GM13977 (cell line): ENCODE results near the gene TEX2.
"Not testable (repeated sequence)": the region's sequence is repeated elsewhere in the genome, so short reads cannot be mapped to it uniquely, and the experiment has no call there.

ENCODE experiments used
- DNase-seq: peaks from one replicate; pipeline ENCODE4 v3.0.0; 2012; ENCODE audit warnings: low spot score
- CTCF ChIP-seq: IDR thresholded peaks from 2 replicates; pipeline ENCODE4 v1.5.1; 2012; ENCODE audit warnings: mild to moderate bottlenecking, control low read depth; ENCODE audit not compliant: insufficient read depth; ENCODE audit errors: extremely low read depth, missing control alignments
- in situ Hi-C: fragments of 300-500 bp; cut with MboI; formaldehyde crosslinking; loops from one replicate; pipeline ENCODE4 v1.12.0; 2022; ENCODE audit warnings: low sequenced_read_pairs, low pct_unique_long_range_greater_than_20kb, mixed read lengths, inconsistent platforms; ENCODE audit not compliant: unreplicated experiment

Gene TEX2

DNA sequence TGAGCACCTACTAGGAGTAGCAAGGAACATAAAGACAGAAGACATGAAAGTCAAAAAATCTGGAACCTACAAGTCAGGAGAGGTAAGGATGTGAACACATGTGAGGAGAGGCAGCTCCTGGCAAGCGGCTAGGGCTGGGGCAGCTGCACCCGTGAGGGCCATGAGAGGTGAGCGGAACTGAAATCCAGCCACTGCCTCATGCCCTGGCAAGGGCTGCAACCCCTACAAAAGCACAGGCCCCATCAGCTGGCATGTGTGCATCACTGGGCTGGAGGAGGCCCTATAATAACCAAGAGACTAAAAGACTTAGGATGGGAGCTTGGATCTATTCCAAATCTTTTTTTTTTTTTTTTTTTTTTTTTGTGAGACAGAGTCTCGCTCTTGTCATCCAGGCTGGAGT, 92.8 kb downstream of the TEX2 start:
- in situ Hi-C loops, result no loop called here
- DNase-seq, result no peak
- no peak for TF ChIP-seq CTCF

DNA sequence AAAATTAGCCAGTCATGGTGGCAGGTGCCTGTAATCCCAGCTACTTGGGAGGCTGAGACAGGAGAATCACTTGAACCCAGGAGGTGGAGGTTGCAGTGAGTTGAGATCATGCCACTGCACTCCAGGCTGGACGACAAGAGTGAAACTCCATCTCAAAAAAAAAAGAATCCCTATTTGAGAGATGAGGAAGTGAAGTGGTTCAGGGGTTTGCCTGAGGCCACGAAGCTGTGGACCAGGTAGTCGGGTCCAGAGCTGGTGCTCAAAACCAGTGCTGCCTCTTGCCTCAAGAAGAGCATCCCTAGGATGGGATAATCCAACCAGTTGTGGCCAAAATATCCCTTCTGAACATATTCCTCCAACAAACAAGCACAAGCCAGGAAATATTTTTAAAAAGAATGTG, 95.4 kb downstream of the TEX2 start:
- in situ Hi-C loops, DNase-seq: not testable (repeated sequence)

GRCh38 chr17:64166876-64167275, 96.2 kb downstream of the TEX2 start:
- no peak for DNase-seq
- TF ChIP-seq CTCF, result no peak
- in situ Hi-C loops, result no loop called here

GRCh38 chr17:64165347-64165746, 97.7 kb downstream of the TEX2 start:
- DNase-seq, result no peak
- TF ChIP-seq CTCF, result no peak
- in situ Hi-C loops, result no loop called here

GRCh38 chr17:64164596-64165285, 98.3 kb downstream of the TEX2 start:
- no peak for TF ChIP-seq CTCF
- in situ Hi-C loops, result no loop called here
- no peak for DNase-seq

- DNase-seq, result no peak
- no peak for TF ChIP-seq CTCF
- in situ Hi-C loops, result no loop called here
Observed at GRCh38 chr17:64163468-64163867, 99.6 kb downstream of the TEX2 start.

- no peak for DNase-seq
- TF ChIP-seq CTCF, result no peak
- in situ Hi-C loops, result no loop called here
Observed at GRCh38 chr17:64162554-64162953, 100.5 kb downstream of the TEX2 start.
